GM19324 (cell line): Measurements from ENCODE around the gene CHMP4B.
"Not testable (repeated sequence)": the region's sequence is repeated elsewhere in the genome, so short reads cannot be mapped to it uniquely, and the experiment has no call there.

Experiments
- ATAC-seq: cut with Tn5 transposase; IDR thresholded peaks from one replicate; pipeline ENCODE4 v1.9.1; 2021; ENCODE audit warnings: mild to moderate bottlenecking, moderate library complexity; ENCODE audit not compliant: unreplicated experiment, low FRiP score

Gene CHMP4B

GRCh38 chr20:33789109-33789857 is 21.9 kb upstream of the CHMP4B start:
- no peak for ATAC-seq

GRCh38 chr20:33789858-33790182 is 21.3 kb upstream of the CHMP4B start:
- ATAC-seq = no peak

GRCh38 chr20:33790566-33790965 is 20.6 kb upstream of the CHMP4B start:
- no peak for ATAC-seq

GRCh38 chr20:33791021-33791420 is 20.1 kb upstream of the CHMP4B start:
- ATAC-seq = no peak

- no peak for ATAC-seq
Observed at GRCh38 chr20:33791540-33791939, 19.6 kb upstream of the CHMP4B start.

- no peak for ATAC-seq
Observed at GRCh38 chr20:33791959-33792597, 19.1 kb upstream of the CHMP4B start.

GRCh38 chr20:33792598-33792989 is 18.6 kb upstream of the CHMP4B start:
- not testable (repeated sequence) for ATAC-seq

- no peak for ATAC-seq
Observed at GRCh38 chr20:33793011-33793931, 17.9 kb upstream of the CHMP4B start.

- ATAC-seq = no peak
Observed at GRCh38 chr20:33796263-33796906, 14.8 kb upstream of the CHMP4B start.

- no peak for ATAC-seq
Observed at GRCh38 chr20:33796907-33797544, 14.1 kb upstream of the CHMP4B start.

GRCh38 chr20:33798444-33798843 is 12.7 kb upstream of the CHMP4B start:
- ATAC-seq = no peak

- no peak for ATAC-seq
Observed at GRCh38 chr20:33803921-33804337, 7.2 kb upstream of the CHMP4B start.

- ATAC-seq = no peak
Observed at GRCh38 chr20:33808388-33808787, 2.8 kb upstream of the CHMP4B start.

GRCh38 chr20:33810259-33810658 is 889 bp upstream of the CHMP4B start:
- no peak for ATAC-seq

GRCh38 chr20:33811776-33812151 is 616 bp downstream of the CHMP4B start:
- peak; percentile 11 for ATAC-seq

GRCh38 chr20:33812152-33812849 is 1.2 kb downstream of the CHMP4B start:
- ATAC-seq = no peak

- ATAC-seq = no peak
Observed at GRCh38 chr20:33812908-33813462, 1.8 kb downstream of the CHMP4B start.

GRCh38 chr20:33814238-33814712 is 3.1 kb downstream of the CHMP4B start:
- ATAC-seq = no peak

- no peak for ATAC-seq
Observed at GRCh38 chr20:33815671-33816070, 4.5 kb downstream of the CHMP4B start.
